ENCODE data around the gene DLGAP4.

The DLGAP4 gene

GRCh38 chr20:36478137-36478905, 172.2 kb downstream of the DLGAP4 start:
- peak; percentile 64 for DNase-seq (ENCODE audit: low read depth)

GRCh38 chr20:36479938-36480337, 173.8 kb downstream of the DLGAP4 start:
- DNase-seq (ENCODE audit: low read depth): no peak

- DNase-seq (ENCODE audit: low read depth): no peak
Measured at GRCh38 chr20:36480456-36481048, 174.4 kb downstream of the DLGAP4 start.

GRCh38 chr20:36481380-36482043, 175.4 kb downstream of the DLGAP4 start:
- DNase-seq (ENCODE audit: low read depth): no peak

DNA sequence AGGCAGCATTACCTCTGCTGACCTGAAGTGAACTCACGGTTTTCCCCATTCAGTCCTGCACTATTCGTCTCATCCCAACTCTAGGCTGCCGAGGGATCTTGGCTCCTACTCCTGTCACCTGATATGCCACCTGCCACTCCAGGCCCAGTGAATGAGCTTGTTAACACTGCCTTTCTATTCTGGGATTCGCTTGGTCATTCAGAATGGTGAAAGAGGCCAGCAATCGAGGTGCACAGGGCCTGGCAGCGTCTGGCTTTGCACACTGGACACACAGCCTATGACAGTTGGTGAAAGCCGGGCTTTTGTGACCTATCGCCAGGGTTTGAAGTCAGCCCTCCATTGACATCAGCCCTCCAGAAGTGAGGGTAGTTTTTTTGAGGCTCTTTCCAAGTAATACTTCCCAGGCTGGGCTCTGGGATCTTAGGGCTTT, 175.9 kb downstream of the DLGAP4 start:
- DNase-seq (ENCODE audit: low read depth): no peak

DNA sequence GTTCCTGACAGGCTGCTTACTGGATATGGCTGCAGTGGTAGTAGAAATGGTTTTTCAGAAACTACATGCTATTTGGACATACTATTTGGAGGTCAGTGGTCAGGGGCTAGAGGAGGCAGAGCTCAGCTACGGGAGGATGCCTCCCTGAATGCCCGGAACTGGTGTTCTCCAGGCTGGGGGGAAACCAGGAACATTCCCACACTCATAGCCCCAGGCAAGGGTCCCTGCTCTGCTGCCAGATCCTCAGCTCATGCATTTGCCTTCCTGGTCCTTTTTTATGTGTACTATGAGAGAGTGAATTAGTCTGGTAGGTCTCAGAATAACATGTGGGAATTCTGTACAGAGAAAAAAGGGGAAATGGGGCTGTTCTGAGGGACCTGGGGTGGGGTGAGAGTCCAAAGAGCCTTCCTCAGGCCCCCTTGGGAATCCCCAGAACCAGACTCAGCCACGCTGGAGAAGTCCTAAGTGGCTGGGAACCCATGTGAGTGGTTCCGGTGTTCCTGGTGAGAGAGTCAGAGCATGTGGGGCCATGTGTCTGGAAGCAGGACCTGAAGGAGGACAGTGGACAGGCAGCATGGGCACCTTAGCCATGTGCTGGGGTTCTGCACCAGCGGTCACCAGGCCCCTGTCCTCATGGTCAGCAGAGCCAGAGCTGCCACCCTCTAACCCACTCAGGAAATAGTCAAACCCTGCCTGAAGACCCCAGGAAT, 177.2 kb downstream of the DLGAP4 start:
- peak; percentile 48 for DNase-seq (ENCODE audit: low read depth)

GRCh38 chr20:36483919-36484808, 178.0 kb downstream of the DLGAP4 start:
- peak; percentile 86 for DNase-seq (ENCODE audit: low read depth)

DNA sequence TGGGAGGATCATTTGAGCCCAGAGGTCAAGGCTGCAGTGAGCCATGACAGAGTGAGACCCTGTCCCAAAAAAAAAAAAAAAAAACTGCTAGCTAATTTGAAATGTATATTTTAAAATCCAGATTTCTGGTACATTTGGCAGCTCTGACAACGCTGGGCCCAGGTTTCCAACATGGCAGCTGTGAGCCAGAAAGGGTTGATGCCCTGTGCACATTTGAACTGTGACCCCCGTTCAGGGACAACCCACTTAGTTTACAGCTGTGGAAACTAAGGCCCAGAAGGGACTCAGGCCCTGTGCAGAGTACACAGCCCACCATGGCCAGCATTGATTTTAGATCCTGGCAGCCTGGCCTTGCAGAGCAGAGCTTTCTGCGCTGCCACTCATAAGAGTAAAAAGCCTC, 179.1 kb downstream of the DLGAP4 start:
- no peak for DNase-seq (ENCODE audit: low read depth)

GRCh38 chr20:36487069-36487468, 180.9 kb downstream of the DLGAP4 start:
- DNase-seq (ENCODE audit: low read depth): no peak

- DNase-seq (ENCODE audit: low read depth): peak; percentile 58
Measured at GRCh38 chr20:36490191-36490590, 184.1 kb downstream of the DLGAP4 start.

GRCh38 chr20:36491901-36492617, 185.9 kb downstream of the DLGAP4 start:
- peak; percentile 63 for DNase-seq (ENCODE audit: low read depth)

DNA sequence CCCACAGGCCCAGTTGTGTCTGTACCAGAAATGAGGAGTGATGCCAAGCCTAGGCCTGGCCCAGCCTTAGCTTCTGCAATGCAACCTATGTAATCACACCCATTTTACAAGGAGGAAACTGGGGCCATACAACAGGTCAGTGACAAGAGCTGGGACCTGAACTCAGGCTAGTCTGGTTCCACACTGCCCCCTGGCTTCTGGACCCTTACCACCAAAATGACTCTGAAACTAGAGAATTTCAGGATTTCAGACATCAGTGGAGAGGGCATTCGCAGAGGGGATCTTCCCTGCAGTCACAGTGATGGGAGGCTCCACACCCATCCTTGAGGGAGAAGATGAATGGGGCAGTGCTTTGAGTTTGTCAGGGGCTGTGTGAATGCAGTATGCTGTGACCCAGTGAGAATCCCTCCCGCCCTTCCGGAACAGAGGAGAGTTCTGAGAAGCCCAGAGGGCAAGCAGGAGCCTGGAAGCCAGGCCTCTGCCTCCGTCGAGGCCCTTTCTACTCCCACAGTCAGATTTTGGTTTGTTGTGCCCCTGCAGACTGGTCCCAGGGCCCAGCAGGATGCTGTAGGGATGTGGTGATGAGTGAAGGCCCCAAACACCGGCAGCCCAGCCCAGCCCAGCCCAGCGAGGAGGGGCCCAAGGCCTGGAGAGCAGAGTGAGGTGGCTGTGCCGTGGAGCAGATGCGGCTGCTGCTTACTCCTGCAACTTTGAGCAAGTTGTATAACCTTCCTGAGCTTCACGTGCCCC, 187.1 kb downstream of the DLGAP4 start:
- no peak for DNase-seq (ENCODE audit: low read depth)

- DNase-seq (ENCODE audit: low read depth): peak; percentile 89
Measured at GRCh38 chr20:36493801-36494114, 187.6 kb downstream of the DLGAP4 start.

GRCh38 chr20:36496707-36497669, 190.8 kb downstream of the DLGAP4 start:
- DNase-seq (ENCODE audit: low read depth): no peak

- DNase-seq (ENCODE audit: low read depth): peak; percentile 63
Measured at GRCh38 chr20:36497856-36498255, 191.7 kb downstream of the DLGAP4 start.

GRCh38 chr20:36498386-36499179, 192.4 kb downstream of the DLGAP4 start:
- no peak for DNase-seq (ENCODE audit: low read depth)

GRCh38 chr20:36499211-36499610, 193.1 kb downstream of the DLGAP4 start:
- no peak for DNase-seq (ENCODE audit: low read depth)

All from EH (cell line).